GM12892 (cell line): ENCODE measurements around the gene TRIM33.

Source experiments
- POLR2A ChIP-seq: IDR thresholded peaks from 2 replicates; pipeline ENCODE4 v1.6.1; 2011; ENCODE audit warnings: low read depth, low read length, control low read depth
- POLR2AphosphoS5 ChIP-seq: IDR thresholded peaks from 2 replicates; pipeline ENCODE4 v1.6.1; 2011; ENCODE audit warnings: low read depth, low read length, control low read depth
- TAF1 ChIP-seq: IDR thresholded peaks from 2 replicates; pipeline ENCODE4 v1.6.1; 2011; ENCODE audit warnings: low read depth, mild to moderate bottlenecking, control low read depth, low read length, borderline replicate concordance

GRCh38 chr1:114482585-114482984, 28.4 kb downstream of the TRIM33 start:
- TF ChIP-seq TAF1 (no peak), POLR2AphosphoS5 (no peak), POLR2A (no peak)
